GM12878 (cell line): ENCODE results near the gene RXFP1. TPM values are rescaled to one million over a fixed set of nuclear protein-coding genes. Genes with fewer than 3 reads are reported as not detected.

ENCODE experiments used
- ATAC-seq: fragments of 200-7000 bp; cut with Tn5 transposase; 3 replicates; pipeline ENCODE4 v1.9.1; 2020; ENCODE audit warnings: mild to moderate bottlenecking, moderate library complexity
- BruUV-seq: library from RNA; stranded (reverse); fragments of 400-500 nt; replicated peaks from 2 replicates; lab custom pipeline; 2021; lab: Mats Ljungman, UMichigan
- CTCF ChIA-PET: fragments of 300-600 bp; sonication (Branson Sonifier 250); formaldehyde crosslinking; extraction: SDS; loops from one replicate; lab custom pipeline; 2021; ENCODE audit warnings: inconsistent platforms; lab: Yijun Ruan, JAX
- POLR2A ChIA-PET: fragments of 350-600 bp; formaldehyde crosslinking; extraction: SDS; loops from one replicate; lab custom pipeline; 2021; ENCODE audit warnings: inconsistent platforms; lab: Charles Lee
- RAD21 ChIA-PET: fragments of 300-600 bp; sonication (Branson Sonifier 250); formaldehyde crosslinking; loops from one replicate; lab custom pipeline; 2023; ENCODE audit warnings: antibody characterized with exemption; ENCODE audit not compliant: unreplicated experiment; lab: Charles Lee
- SMC1A ChIA-PET: fragments of 300-600 bp; sonication (Branson Sonifier 250); formaldehyde crosslinking; loops from one replicate; lab custom pipeline; 2023; ENCODE audit not compliant: unreplicated experiment, uncharacterized antibody; lab: Charles Lee
- DNase-seq: peaks from one replicate; pipeline ENCODE4 v3.0.0-alpha.2; 2011; ENCODE audit warnings: low read depth, low spot score
- FAIRE-seq: peaks from 3 replicates; lab custom pipeline; 2011; peaks lifted over from hg19 to GRCh38; lab: Jason Lieb, UNC
- H2AFZ ChIP-seq: 2 replicates; pipeline ENCODE4 v1.6.0; 2011; ENCODE audit warnings: low read depth, low read length, control low read depth; ENCODE audit not compliant: control insufficient read depth
- H3K27ac ChIP-seq: 2 replicates; pipeline ENCODE4 v1.5.1; 2011; ENCODE audit warnings: control low read depth; ENCODE audit not compliant: control insufficient read depth, insufficient read depth
- H3K27me3 ChIP-seq, 2 experiments: replicated peaks in 1 of 2; 2 replicates each; pipeline versions ENCODE4 v1.6.0 to v1.6.1; 2011; ENCODE audit warnings: low read length in 1 of 2; ENCODE audit not compliant: control insufficient read depth in 2 of 2, insufficient read depth in 2 of 2
- H3K36me3 ChIP-seq, 2 experiments: 2 replicates each; pipeline ENCODE4 v1.5.1; 2011; ENCODE audit warnings: low read length in 1 of 2; ENCODE audit not compliant: control insufficient read depth in 2 of 2, insufficient read depth in 2 of 2
- H3K4me1 ChIP-seq: 2 replicates; pipeline ENCODE4 v1.6.1; 2011; ENCODE audit warnings: mild to moderate bottlenecking, low read length, moderate library complexity, mixed read lengths; ENCODE audit not compliant: control insufficient read depth, insufficient read depth
- H3K4me2 ChIP-seq: 2 replicates; pipeline ENCODE4 v1.6.0; 2011; ENCODE audit warnings: control low read depth; ENCODE audit not compliant: control insufficient read depth, insufficient read depth
- H3K4me3 ChIP-seq: fragments of 200-600 bp; sonication (generic); 2 replicates; pipeline ENCODE4 v1.5.1; 2016
- H3K79me2 ChIP-seq: 2 replicates; pipeline ENCODE4 v1.6.0; 2011; ENCODE audit warnings: low read length; ENCODE audit not compliant: control insufficient read depth, insufficient read depth
- H3K9ac ChIP-seq: 2 replicates; pipeline ENCODE4 v1.8.0; 2011; ENCODE audit warnings: low read length, control low read depth, mixed read lengths; ENCODE audit not compliant: control insufficient read depth, insufficient read depth
- H3K9me3 ChIP-seq: replicated peaks from 3 replicates; pipeline ENCODE4 v1.5.1; 2011; ENCODE audit warnings: mild to moderate bottlenecking, low read length; ENCODE audit not compliant: control insufficient read depth, insufficient read depth
- H4K20me1 ChIP-seq: 2 replicates; pipeline ENCODE4 v1.6.0; 2011; ENCODE audit not compliant: control insufficient read depth, insufficient read depth
- ATF7 ChIP-seq: fragments of 450-650 bp; IDR thresholded peaks from 2 replicates; pipeline ENCODE4 v1.6.1; 2016; ENCODE audit warnings: low read depth, mild to moderate bottlenecking
- BACH1 ChIP-seq: fragments of 450-650 bp; IDR thresholded peaks from 2 replicates; pipeline ENCODE4 v1.6.1; 2017; ENCODE audit warnings: mild to moderate bottlenecking, borderline replicate concordance
- BCL11A ChIP-seq: IDR thresholded peaks from 2 replicates; pipeline ENCODE4 v1.6.1; 2011; ENCODE audit warnings: low read depth, low read length
- BRCA1 ChIP-seq: IDR thresholded peaks from 2 replicates; pipeline ENCODE4 v1.6.1; 2011; ENCODE audit warnings: low read depth, low read length, improper control_type of control experiment
- CHD2 ChIP-seq: IDR thresholded peaks from 2 replicates; pipeline ENCODE4 v1.6.1; 2011; ENCODE audit warnings: low read depth, low read length, improper control_type of control experiment, borderline replicate concordance
- FOS ChIP-seq: IDR thresholded peaks from 3 replicates; pipeline ENCODE4 v1.6.1; 2011; ENCODE audit warnings: borderline replicate concordance; ENCODE audit not compliant: insufficient read length; ENCODE audit errors: extremely low read depth
- KAT2A ChIP-seq: conservative IDR thresholded peaks from 2 replicates; pipeline ENCODE4 v1.6.1; 2011; ENCODE audit warnings: low read depth, low read length; ENCODE audit not compliant: control insufficient read depth
- MEF2A ChIP-seq: IDR thresholded peaks from 2 replicates; pipeline ENCODE4 v1.6.1; 2011; ENCODE audit warnings: low read depth, mild to moderate bottlenecking, low read length, moderate library complexity; ENCODE audit not compliant: insufficient read depth
- MTA3 ChIP-seq: IDR thresholded peaks from 2 replicates; pipeline ENCODE4 v1.6.1; 2012; ENCODE audit warnings: low read length, inconsistent platforms, borderline replicate concordance
- MYC ChIP-seq: IDR thresholded peaks from 2 replicates; pipeline ENCODE4 v1.6.1; 2011; ENCODE audit warnings: mild to moderate bottlenecking, low read length, moderate library complexity, inconsistent platforms; ENCODE audit not compliant: insufficient read depth, insufficient replicate concordance, insufficient read length, severe bottlenecking
- NFYA ChIP-seq: IDR thresholded peaks from 2 replicates; pipeline ENCODE4 v1.6.1; 2011; ENCODE audit warnings: low read depth, mild to moderate bottlenecking, low read length, improper control_type of control experiment, borderline replicate concordance
- POLR2AphosphoS5 ChIP-seq: IDR thresholded peaks from 2 replicates; pipeline ENCODE4 v1.6.1; 2011; ENCODE audit warnings: mild to moderate bottlenecking, low read length, inconsistent platforms
- SIX5 ChIP-seq: IDR thresholded peaks from 2 replicates; pipeline ENCODE4 v1.6.1; 2011; ENCODE audit warnings: mild to moderate bottlenecking, low read depth, low read length, moderate library complexity; ENCODE audit not compliant: severe bottlenecking
- SPI1 ChIP-seq: IDR thresholded peaks from 2 replicates; pipeline ENCODE4 v1.6.1; 2011; ENCODE audit warnings: low read depth, mild to moderate bottlenecking, low read length, moderate library complexity, borderline replicate concordance; ENCODE audit not compliant: insufficient read depth
- SREBF1 ChIP-seq: IDR thresholded peaks from 2 replicates; pipeline ENCODE4 v1.6.1; 2012; ENCODE audit warnings: mild to moderate bottlenecking, low read length
- SREBF2 ChIP-seq: IDR thresholded peaks from 2 replicates; pipeline ENCODE4 v1.6.1; 2012; ENCODE audit warnings: mild to moderate bottlenecking, low read length
- STAT1 ChIP-seq: fragments of 450-650 bp; conservative IDR thresholded peaks from 2 replicates; pipeline ENCODE4 v1.6.1; 2014; ENCODE audit warnings: antibody characterized with exemption, mild to moderate bottlenecking
- STAT3 ChIP-seq: IDR thresholded peaks from 2 replicates; pipeline ENCODE4 v1.6.1; 2011; ENCODE audit warnings: low read depth, low read length, improper control_type of control experiment
- ZNF384 ChIP-seq: IDR thresholded peaks from 2 replicates; pipeline ENCODE4 v1.6.1; 2012; ENCODE audit warnings: low read depth, mild to moderate bottlenecking, low read length, improper control_type of control experiment, borderline replicate concordance
- ZSCAN29 ChIP-seq: fragments of 450-650 bp; IDR thresholded peaks from 2 replicates; pipeline ENCODE4 v1.6.1; 2017; ENCODE audit warnings: mild to moderate bottlenecking, moderate library complexity
- WGBS: methylation state at CpG from one replicate; pipeline ENCODE4 v1.1.6; 2016; ENCODE audit warnings: low lambda C conversion rate; ENCODE audit not compliant: insufficient replicate concordance, insufficient coverage; ENCODE audit errors: missing lambda C conversion rate; 5-methylcytosine and 5-hydroxymethylcytosine counted together
- in situ Hi-C: fragments of 300-500 bp; cut with MboI; formaldehyde crosslinking; loops from 9 replicates; pipeline ENCODE4 v1.14.3; 2018; ENCODE audit warnings: mixed read lengths
- intact Hi-C: fragments of 100-400 bp; cut with micrococcal nuclease; formaldehyde crosslinking; loops from one replicate; pipeline ENCODE4 v1.14.2; 2022; ENCODE audit not compliant: unreplicated experiment
- polyA plus RNA-seq, 11 experiments: library from polyadenylated mRNA; depleted of rRNA in 4 of 11; unstranded in 6 of 11; stranded (reverse) in 5 of 11; fragments of >200 nt; fragmentation: Nextera tagmentation in 4 of 11; fragmentation: Illumina TruSeq in 1 of 11; extraction: Ambion mirVana in 4 of 11; extraction: Trizol in 1 of 11; gene quantifications; 1 replicate in 1 of 11; 2 replicates in 10 of 11; pipeline versions ENCODE4 v1.2.1 to v1.2.3, GENCODE V29; 2011 to 2016; ENCODE audit warnings: inconsistent platforms in 2 of 11, missing spikeins in 2 of 11, low read depth in 1 of 11
- total RNA-seq, 4 experiments: library from RNA; depleted of rRNA in 3 of 4; stranded (reverse); fragments of >200 nt in 3 of 4; fragmentation: Illumina TruSeq in 1 of 4; extraction: Trizol in 1 of 4; gene quantifications; 2 replicates each; pipeline versions ENCODE4 v1.2.1 to v1.2.3, GENCODE V29; 2013 to 2021
- TF ChIP-seq, protein P1 (sequence below): IDR thresholded peaks from 2 replicates; pipeline ENCODE4 v1.6.1; 2011; ENCODE audit warnings: borderline replicate concordance, low read depth, mild to moderate bottlenecking, moderate library complexity, low read length; ENCODE audit not compliant: insufficient read depth, poor library complexity, severe bottlenecking
- TF ChIP-seq, protein P2 (sequence below): IDR thresholded peaks from 2 replicates; pipeline ENCODE4 v1.6.1; 2011; ENCODE audit warnings: mild to moderate bottlenecking, low read depth, low read length, moderate library complexity; ENCODE audit not compliant: insufficient replicate concordance

RXFP1 gene
- total and polyA plus RNA-seq, 10 of the 15 experiments (the other 5 are each of a cell fraction or from before 2014, with no cell fraction given), result 0.12 TPM; not detected in 9

DNA sequence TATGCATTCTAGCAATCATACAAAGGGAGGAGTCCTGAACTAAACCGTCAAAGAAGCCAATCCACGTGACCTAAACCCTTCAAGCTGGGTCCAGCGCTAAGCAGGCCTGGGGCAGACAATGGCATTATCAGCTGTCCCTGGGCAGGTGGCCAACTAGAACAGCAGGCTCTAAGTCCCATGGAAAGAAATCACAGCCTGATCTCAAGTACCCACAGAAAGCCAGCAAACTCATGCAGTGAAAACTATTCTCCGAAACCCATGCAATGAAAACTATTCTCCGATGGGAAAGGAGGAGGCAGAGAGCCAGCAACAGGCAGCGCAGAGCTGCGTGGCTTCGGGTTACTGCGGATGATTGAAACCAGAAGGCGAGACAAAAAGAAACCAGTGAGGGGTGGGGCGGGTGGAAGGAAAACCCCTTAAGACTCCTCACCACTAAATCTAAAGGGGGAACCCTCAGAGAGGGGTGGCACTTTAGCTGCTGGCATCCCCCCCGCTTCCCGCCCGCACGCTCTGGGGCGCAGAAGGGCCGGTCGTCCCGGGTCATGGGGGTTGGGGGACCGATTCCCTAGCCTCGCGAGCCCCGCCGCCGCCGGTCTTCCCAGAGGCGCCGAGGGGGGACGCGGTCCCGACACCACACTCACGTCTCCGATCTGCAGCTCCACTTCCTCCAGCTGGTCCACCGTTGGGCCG lies 149.4 kb downstream of the RXFP1 start:
- Histone ChIP-seq H3K27ac (peak overlapping the region; percentile 85), H3K27me3 (no peaks in the 10 kb centered on the region), H4K20me1 (no peaks in the 10 kb centered on the region), H3K4me1 (no peaks in the 10 kb centered on the region), H3K4me3 (peak overlapping the region; percentile 89), H3K79me2 (peaks cover 37% of the 10 kb centered on the region), H3K36me3 (peaks cover 0 to 2% of the 10 kb centered on the region in 2 experiments; a peak in 1 of 4 replicates), H3K9me3 (no peaks in the 10 kb centered on the region), H3K4me2 (peak overlapping the region; percentile 90), H2AFZ (peak overlapping the region; percentile 82), H3K9ac (peak overlapping the region; percentile 88)
- DNase-seq (peak; percentile 30), ATAC-seq (peak; percentile 59), FAIRE-seq (no peak)
- ChIA-PET SMC1A (interaction anchor here (0.5 to 1.7 kb wide), 3 partner anchors 129 to 530 kb away, joined by 3 to 4 read pairs (median 4); no protein-coding TSS in a partner anchor), CTCF (interaction anchor here (0.7 kb wide), 1 partner anchor 9 kb away, joined by 3 read pairs; no protein-coding TSS in a partner anchor), POLR2A (interaction anchor here (0.8 to 1.4 kb wide), 3 partner anchors 8 to 150 kb away, joined by 3 read pairs; no protein-coding TSS in a partner anchor), RAD21 (interaction anchor here (1.3 kb wide), 2 partner anchors 180 to 507 kb away, joined by 3 read pairs; no protein-coding TSS in a partner anchor)
- intact Hi-C loops, result no loop called here
- in situ Hi-C loops, result no loop called here
- no TSS peak for BruUV-seq
- under 1% methylated on average over 21 of the region's 35 CpGs for WGBS
- TF ChIP-seq NFYA (no peak), FOS (no peak), BRCA1 (no peak), ZNF384 (no peak), POLR2AphosphoS5 (0 out of 2 replicates have a peak, but pooled peaks have one; percentile 39), SIX5 (no peak), SREBF2 (no peak), ZSCAN29 (0 out of 2 replicates have a peak, but pooled peaks have one; percentile 30), BCL11A (0 out of 2 replicates have a peak, but pooled peaks have one; percentile 19), ATF7 (no peak), MYC (no peak), STAT3 (no peak), MEF2A (no peak), STAT1 (no peak), MTA3 (no peak; the same call in 1 of the 2 replicates), BACH1 (peak; percentile 64; the same call in 1 of the 2 replicates), SREBF1 (no peak), CHD2 (no peak), KAT2A (no peak), SPI1 (0 out of 2 replicates have a peak, but pooled peaks have one; percentile 2)
- TF ChIP-seq, protein P1, sequence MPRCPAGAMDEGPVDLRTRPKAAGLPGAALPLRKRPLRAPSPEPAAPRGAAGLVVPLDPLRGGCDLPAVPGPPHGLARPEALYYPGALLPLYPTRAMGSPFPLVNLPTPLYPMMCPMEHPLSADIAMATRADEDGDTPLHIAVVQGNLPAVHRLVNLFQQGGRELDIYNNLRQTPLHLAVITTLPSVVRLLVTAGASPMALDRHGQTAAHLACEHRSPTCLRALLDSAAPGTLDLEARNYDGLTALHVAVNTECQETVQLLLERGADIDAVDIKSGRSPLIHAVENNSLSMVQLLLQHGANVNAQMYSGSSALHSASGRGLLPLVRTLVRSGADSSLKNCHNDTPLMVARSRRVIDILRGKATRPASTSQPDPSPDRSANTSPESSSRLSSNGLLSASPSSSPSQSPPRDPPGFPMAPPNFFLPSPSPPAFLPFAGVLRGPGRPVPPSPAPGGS, result peak; percentile 25
- TF ChIP-seq, protein P2, sequence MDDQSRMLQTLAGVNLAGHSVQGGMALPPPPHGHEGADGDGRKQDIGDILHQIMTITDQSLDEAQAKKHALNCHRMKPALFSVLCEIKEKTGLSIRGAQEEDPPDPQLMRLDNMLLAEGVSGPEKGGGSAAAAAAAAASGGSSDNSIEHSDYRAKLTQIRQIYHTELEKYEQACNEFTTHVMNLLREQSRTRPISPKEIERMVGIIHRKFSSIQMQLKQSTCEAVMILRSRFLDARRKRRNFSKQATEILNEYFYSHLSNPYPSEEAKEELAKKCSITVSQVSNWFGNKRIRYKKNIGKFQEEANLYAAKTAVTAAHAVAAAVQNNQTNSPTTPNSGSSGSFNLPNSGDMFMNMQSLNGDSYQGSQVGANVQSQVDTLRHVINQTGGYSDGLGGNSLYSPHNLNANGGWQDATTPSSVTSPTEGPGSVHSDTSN, result no peak
